GM19240 (cell line): ENCODE measurements around the gene PGAP6.
"Not testable (repeated sequence)": the region's sequence is repeated elsewhere in the genome, so short reads cannot be mapped to it uniquely, and the experiment has no call there.

Experiments used
- DNase-seq: peaks from one replicate; pipeline ENCODE4 v3.0.0; 2011; ENCODE audit warnings: low spot score; ENCODE audit not compliant: insufficient read length

The PGAP6 gene

DNA sequence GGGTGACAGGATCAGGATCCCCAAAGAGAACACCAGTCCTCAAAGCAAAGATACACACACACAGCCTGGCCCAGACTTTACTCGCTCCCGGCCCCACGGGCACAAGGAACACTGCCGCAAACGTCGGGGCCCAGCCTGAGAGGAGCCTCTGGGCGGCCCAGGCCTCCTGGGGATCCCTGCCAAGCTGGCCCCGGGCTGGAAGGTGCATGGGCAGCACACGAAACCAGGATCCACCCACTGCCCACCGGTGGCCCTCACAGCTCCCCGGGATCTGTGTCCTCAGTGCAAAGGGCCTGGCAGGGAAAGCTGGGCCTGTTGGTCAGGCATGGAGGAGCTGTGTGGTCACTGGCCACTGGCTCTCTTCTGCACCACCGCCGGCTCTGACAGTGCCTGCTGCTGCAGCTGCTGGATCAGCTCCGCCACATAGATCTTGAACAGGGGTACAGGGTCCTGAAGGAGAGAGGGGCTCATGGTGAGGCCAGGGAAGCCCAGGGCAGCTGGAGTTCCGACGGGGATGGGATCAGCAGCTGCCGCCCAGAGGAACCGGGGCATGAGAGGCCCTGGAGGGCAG is 14.4 kb downstream of the PGAP6 start:
- DNase-seq: no peak

DNA sequence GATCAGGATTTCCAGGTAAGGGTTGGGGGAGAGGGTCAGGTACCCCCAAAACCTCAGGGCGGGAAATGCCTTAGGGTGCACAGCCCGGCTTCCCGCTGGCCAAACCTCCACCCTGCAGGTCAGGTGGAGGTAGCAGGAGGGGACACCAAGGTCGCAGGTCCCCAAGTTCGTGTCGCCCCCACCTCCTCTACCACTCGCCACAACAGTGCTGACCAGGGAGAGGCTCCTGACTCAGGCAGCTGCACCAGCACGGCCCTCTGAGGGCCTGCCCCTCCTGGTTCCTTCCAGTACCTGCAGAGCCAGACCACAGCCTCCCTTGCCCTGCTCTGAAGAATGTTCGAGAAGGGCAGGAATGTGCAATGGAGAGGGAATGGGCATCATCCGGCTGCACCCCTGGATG is 15.3 kb downstream of the PGAP6 start:
- no peak for DNase-seq

DNA sequence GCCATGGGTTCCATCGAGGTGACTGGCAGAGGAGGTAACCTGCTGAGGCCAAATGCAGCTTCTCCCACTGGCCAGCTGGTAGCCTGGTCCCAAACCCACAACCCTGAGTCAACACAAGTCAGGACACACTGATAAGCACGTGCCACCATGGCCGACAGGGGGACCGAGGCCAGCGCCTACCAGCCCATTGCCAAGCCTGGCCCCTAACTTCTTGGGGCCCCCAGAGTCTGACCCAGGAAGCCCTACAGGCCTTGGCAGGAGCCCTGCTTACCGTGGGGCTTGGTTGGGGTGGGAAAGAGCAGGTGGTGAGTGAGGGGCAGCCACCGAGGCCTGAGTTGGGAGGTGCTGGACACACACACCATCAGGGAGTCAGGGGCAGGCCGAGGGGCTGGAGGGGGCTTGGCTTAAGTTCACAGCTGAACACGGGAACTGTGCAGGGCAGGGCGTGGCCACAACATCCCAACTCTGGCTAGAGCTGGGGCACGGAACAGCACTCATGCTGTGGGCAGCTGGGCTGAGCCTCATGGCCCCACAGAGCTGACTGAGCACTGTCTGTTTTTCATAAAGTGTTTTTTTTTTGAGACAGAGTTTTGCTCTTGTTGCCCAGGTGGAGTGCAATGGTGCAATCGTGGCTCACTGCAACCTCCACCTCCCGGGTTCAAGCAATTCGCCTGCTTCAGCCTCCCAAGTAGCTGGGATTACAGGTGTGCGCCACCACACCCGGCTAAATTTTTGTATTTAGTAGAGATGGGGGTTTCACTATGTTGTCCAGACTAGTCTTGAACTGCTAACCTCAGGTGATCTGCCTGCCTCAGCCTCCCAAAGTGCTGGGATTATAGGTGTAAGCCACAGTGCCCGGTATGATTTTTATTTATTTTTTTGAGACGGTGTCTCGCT is 16.9 kb downstream of the PGAP6 start:
- no peak for DNase-seq

DNA sequence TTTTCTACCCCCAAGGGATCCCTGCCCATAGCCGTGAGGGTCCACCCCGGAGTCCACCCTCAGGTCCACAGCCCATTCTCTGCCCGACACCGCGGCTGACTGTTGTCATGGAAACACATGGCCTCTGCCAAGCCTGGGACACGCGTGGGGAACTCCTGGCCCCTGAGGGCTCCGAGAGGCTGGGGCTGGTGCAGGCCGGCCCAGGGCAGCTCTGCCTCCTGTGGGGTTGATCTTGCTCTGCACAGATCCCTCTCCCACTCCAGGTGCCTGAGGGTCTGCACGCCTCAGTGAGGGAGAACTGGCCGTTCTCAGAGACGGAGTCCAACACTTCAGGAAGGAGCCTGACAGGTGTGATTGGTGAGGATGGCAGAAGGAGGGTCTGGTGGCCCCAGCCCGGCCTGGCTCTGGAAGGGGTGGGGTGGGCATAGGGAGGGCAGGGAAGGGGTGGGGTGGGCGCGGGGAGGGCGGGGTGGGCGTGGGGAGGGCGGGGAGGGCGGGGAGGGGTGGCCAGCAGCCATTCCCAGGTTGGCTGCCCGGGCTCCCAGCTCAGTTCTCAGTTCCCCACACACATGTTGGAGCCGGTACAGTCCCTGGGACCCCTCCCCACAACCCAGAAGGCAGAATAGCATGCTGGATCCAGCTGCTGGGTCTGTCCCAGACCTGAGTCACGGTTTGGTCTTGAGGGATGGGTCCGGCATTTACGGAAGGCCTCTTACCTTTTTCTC is 17.9 kb downstream of the PGAP6 start:
- no peak for DNase-seq

DNA sequence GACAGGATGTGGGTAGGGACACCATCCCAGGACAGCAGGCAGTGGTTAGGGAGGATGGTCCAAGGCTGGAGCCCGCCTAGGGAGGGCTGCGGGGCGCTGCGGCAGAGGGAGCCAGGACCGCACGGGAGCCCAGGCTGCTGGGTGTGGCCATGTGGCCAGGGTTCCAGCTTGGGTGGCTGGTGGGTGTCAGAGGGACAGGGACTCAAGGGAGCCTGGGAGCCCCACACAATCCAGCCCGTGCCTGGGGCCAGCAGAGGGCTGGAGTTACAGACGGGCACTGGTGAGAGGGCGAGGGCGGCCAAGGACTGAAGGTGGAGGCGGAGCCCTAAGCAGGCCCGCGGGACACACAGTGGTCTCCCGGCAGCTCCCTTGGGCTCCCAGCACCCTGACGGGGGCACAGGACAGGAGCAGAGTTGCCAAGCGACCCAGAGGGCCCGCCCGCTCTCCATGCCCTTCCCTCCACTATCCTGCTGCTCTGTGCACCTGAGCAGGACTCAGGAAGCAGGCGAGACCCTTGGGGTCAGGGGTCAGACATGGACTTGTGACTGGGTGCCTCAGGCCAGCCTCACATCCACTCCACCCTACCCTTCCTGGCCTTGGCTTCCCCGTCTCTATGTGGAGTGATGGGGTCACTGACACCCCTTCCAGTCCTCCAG is 18.5 kb downstream of the PGAP6 start:
- DNase-seq: no peak

DNA sequence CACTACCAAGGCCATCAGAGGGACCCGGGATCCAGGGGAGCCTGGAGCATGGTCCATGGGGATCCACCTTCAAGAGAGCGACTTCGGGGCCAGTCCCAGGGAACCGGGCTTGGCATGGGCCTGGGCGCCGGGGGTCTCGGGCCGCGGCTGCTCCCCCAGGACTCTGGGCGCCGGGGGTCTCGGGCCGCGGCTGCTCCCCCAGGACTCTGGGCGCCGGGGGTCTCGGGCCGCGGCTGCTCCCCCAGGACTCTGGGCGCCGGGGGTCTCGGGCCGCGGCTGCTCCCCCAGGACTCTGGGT is 19.1 kb downstream of the PGAP6 start:
- DNase-seq: not testable (repeated sequence)

DNA sequence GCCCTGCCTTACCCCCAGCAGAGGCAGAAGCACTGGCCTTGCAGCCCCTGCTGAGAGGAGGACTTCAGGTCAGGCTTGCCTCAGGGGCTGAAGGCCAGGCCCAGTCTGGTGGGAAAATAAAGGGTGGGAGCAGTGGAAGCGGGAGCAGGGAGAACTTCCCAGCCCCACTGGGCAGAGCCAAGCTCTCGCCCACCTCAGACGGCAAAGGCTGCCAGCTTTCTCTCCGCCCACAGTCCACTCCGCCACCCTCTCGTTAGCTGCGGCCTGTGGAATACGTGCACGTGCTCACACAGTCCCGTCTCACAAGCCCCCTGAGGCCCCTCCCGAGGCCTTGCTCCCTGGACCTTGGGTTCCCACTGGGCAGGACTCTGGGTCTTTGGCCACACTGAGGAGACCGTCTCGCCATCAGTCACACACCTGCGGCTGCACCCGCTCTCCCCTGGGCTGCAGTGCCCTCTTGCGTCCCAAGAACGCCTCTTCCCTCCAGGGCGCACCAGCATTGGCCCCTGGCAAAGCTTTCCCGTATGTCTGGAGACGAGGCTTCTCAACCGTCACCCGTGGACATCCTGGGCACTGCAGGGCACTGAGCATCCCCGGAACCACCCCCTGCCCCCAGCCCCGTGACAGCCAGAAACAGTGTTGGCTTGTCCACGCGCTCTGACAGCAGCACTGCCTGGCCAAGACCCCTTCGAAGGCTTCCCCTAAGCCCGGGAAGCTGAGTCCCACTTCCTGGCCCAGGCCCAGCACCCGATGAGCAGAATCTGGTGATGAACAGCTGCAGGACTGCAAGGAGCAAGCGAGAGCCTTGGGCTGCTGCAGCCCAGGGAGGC is 19.7 kb downstream of the PGAP6 start:
- peak; percentile 86 for DNase-seq

DNA sequence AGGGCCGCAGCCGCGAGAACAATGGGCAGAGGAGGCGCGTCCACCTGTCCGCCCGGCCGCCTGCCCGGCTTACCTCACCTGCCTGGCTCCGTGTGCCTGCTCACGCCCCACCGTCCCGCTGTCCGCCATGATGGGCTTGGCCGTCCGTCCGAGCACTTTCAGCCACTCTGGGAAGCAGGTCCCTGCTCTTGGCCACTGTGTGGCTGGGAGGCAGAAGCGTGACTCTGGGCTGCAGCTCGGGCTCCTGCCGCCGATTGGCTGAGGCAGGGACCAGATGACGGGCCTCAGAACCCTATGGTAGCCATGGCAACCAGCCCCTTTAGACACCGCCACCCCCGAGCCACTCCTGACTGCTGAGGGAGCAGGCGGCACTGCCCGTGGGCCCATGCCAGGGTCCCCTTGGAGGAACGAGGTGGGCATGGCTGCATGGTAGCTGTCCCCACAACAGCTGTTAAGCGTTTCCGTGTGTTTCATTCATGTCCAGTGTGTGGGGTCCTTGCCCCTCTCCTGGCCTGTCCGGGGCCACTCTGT is 20.4 kb downstream of the PGAP6 start:
- no peak for DNase-seq

DNA sequence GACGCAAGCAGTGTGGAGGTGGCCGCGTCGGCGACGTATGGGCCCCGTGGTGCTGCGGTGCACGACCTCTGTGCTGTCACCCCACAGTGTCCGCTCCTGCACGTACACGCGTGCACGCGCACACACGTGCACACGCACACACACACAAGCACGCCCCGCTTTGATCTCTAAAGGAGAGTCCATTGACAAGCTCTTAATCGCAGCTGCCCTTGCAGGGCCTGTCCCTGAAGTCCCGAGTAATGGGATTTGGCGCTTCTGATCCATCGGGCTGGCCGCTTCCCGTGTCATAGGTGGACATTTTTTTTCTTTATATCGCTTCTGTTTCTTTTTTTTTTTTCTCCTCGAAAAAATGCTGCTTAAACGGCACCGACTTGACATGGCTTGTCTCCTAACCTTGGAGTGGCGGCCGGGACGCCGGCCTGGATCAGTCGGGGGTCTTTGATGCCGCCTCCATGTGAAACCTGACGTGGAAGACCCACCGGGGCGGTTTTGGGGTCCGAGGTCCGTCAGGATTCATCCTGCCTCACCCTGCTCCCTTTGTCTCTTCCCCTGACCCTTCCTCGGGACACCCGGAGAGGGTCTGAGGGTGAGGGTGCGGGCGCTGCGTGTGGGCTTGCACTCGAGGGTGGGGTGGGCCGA is 21.0 kb downstream of the PGAP6 start:
- no peak for DNase-seq

DNA sequence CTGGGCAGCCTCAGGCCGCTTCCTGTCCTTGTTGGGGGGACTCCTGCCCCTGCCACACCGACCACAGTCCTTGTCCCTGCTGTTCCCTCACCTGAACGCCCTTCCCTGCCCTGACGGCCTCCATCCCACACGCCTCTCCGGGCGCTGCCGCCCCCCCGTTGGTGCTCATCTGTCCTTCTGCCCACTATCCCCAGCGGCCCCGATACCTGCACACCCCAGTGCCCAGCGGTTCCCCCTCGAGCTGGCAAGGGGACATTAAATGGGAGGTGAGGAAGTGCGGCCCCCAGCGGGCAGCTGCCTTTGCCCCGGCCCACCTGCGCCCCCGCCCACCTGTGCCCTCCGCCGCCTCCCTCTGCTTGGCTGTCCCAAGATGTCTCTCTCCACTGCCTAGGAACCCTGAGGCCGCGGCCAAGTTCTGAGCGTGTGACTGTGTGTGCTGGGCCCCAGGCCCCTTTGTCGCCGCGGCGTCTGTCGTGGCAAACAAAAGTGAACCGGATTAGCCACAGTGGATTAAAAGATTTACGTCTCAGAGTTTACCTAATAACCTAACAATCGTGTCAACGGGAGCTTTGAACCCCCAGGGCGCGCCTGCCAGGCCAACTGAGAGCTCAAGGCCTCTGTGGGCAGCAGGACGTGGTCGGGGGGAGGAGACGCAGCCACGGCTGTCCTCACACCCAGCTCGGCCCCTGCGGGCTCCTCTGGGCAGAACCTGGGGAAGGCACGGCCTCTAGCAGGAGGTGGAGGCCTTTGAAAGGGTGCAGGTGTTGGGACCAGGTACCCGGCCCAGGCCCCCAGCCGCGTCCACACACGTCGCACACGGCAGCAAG is 21.7 kb downstream of the PGAP6 start:
- no peak for DNase-seq

DNA sequence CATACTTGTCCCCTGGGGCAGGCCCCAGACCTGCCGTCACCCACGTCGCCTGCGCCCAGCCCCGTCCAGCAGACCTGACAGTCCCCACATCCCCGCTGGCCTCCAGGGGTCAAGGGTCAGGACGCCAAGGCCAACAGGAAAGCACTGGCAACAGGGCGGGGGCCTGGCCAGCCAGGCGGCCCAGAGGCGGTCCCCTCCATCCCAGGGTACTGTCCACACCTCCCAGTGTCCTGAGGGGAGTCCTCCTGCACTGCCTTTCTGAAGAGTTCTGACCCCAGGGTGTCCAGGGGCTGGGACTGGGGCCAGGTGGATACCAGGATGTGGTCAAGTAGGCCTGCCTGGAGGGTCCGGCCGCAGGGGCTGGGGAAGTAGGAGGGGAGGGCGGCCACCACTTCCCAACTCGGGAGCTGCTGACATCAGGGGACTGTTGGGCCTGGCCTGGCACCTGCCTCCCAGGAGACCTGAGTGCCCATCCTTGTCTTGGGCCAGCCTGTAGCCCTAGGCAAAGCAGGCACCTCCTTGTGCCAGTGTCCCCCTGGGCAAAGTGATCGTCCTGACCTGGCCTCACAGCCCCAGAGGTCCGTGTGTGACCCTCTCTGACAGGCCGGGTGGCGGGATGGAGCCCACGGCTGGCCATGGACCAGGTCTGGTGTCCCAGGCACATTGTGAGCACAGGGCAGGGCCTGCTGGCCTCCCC is 22.6 kb downstream of the PGAP6 start:
- DNase-seq: no peak

DNA sequence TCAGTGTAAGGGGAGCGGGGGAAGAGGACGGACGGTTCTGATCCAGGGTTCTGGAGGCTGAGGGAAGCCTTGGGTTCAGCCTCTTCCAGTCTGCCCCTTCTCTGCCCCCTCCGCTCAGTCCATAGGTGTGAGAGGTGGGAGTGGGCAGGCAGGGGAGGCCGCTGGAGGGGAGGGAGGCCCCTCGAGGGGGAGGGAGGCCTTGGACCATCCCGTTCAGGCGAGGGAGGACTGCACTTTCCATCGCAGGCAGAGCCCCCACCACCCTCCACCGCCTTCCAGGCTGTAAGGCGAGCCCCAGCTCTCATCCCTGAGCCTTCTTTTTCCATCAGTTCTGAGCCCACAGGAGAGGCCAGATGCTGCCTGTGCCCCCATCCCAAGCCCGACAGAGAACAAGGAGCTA is 25.0 kb downstream of the PGAP6 start:
- DNase-seq: no peak

DNA sequence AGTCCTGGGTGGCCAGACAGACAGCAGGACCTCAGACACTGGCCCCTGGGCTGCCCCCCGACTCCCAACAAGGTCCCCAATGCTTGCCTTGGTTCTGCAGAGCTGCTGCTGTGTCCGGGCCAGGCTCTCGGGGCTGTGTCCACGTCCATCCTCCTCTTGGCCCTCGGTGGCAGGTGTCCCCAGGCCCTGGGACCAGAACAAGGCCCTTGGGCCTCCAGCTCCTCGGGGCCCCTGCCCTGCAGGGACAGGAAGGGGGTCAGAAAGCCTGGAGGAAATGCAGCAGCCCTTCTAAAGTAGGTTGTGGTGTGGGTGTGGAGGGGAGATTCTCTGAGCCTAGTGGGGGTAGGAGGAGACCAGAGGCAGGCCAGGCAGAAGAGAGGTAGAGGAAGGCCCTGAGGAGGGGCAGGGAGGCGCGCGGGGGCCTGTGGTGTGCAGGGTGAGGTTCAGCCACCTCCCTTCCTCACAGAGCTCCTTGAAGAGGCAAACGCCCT is 26.8 kb downstream of the PGAP6 start:
- no peak for DNase-seq

DNA sequence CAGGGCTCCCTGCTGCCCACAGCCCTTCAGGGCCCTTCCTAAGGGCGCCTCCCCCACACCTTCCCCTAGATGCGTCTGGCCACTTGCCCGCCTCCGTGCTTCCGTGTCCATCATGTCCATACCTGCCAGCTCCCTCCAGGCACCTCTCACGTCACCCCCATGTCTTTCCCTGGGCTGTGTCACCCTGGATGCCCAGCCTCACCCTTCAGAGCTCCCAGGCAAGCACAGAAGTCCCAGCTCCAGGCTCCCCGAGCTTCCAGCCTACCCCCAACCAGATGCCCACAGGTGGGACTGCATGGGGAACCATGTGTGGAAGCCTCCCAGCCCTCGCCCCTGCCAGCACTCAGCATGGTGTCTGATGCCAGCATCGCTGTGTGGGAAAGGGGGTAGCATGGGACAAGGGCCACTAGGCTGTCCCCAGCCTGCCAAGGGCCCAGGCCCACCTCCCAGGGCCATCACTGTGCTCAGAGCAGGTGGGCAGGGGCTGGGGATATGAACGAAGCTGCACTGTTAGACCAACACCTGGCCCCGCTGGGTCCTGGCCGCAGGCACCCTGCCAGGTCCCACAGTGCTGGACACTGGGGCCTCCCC is 27.4 kb downstream of the PGAP6 start:
- DNase-seq: no peak

DNA sequence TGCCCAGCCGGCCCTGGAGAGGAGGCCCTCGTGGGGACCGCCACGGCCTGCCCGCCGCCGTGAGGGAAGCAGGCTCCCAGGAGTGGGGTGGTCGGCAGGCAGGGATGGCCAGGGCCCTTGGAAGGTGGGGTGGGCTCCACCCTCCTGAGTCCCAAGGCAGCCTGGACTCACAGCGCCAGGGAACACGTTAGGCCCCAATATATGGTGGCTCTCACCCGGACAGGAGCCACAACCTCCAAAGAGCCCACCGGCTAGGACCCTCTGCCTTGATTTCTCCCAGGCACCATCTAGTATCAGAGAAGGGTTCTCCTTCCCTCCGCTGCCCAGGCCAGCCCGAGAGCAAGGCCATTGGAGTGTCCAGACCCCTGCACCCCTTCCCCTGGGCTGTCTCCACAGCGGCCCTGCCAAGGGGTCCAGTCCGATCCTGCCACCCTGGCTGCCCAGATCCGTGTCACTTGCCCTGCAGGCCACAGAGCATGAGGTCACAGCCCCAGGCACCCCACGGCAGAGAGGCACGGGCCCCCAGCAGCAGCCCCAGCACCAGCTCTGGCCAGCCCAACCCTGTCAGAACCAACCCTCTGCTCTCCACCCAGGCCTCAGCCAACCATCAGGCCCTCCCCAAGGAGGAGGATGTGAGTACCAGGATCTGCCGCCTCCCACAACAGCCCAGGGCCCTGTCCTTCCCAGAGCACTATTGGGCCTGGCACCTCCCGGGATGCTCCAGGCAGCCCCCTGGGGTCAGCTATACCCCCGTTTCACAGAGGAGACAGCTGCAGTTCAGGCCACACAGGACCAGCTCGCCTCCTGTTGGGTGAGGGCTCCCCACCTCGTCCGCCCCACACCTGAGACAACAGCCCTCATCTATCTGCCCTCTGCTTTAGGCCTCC is 28.1 kb downstream of the PGAP6 start:
- DNase-seq: no peak

DNA sequence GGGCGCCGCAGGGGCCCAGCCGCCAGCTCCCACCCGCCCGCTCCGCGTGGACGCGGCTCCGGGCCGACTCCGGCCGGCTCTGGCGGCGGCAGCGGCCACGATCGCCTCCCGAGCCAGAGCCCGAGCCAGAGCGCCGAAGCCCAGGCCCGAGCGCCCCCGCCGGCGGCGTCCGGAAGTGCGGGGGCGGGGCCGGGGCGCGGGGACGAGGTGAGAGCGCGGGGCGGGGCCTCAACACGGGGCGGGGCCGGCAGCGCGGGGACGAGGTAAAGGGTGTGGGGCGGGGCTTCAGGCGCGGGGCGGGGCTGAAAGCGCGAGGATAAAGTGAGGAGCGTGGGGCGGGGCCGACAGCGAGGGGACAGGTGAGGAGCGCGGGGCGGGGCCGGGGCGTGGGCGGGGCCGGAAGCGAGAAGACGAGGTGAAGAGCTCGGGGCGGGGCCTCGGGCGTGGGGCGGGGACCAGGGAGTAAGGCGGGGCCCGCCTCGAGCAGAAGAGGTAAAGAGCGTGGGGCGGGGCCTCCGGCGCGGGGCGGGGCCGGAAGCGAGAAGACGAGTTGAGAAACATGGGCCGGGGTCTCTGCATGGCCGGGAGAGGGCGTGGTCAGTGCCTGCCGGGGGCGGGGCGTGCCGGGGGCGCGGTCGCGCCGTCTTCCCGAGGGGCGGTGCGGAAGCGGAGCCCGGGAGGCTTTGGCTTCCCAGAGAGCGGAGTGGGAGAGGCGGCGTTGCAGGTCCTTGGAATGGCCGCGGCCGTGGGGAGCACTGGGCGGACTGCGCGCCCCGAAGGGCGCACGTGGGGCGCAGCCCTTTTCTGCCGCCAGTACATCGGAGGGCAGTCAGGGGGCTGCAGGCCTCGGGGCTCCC is 29.0 kb downstream of the PGAP6 start, which contains the start of gene AXIN1:
Gene AXIN1 (minus strand): TSS at position 177 of the 857 bp plus-strand sequence. CDS start 5,698 bp downstream, outside the sequence.
- DNase-seq: peak; percentile 91
